WTC11 (cell line): Measurements from ENCODE around the gene KDM3B.

Source experiments
- ATF3 ChIP-seq: sonication (generic); formaldehyde crosslinking; conservative IDR thresholded peaks from 2 replicates; pipeline ENCODE4 v1.8.1; 2022; ENCODE audit warnings: mild to moderate bottlenecking, missing genetic modification reagents
- CTCF ChIP-seq: fragments of 200-600 bp; IDR thresholded peaks from 2 replicates; pipeline ENCODE4 v1.8.0; 2022; ENCODE audit warnings: antibody characterized with exemption
- EMX1 ChIP-seq: fragments of 250-450 bp; sonication (Bioruptor Pico); IDR thresholded peaks from 2 replicates; pipeline ENCODE4 v1.8.0; 2021; ENCODE audit warnings: mild to moderate bottlenecking
- ESRRA ChIP-seq: sonication (generic); formaldehyde crosslinking; IDR thresholded peaks from 2 replicates; pipeline ENCODE4 v1.8.1; 2022; ENCODE audit warnings: mild to moderate bottlenecking, missing genetic modification reagents, borderline replicate concordance
- GRHL2 ChIP-seq: fragments of 250-450 bp; sonication (Bioruptor Pico); IDR thresholded peaks from 2 replicates; pipeline ENCODE4 v1.8.0; 2022; ENCODE audit warnings: mild to moderate bottlenecking, moderate library complexity; ENCODE audit not compliant: insufficient replicate concordance, severe bottlenecking
- GTF2I ChIP-seq: fragments of 250-450 bp; sonication (Bioruptor Pico); conservative IDR thresholded peaks from 2 replicates; pipeline ENCODE4 v1.4.0; 2021; ENCODE audit warnings: mild to moderate bottlenecking
- JUN ChIP-seq: sonication (generic); formaldehyde crosslinking; IDR thresholded peaks from 2 replicates; pipeline ENCODE4 v1.8.0; 2023; ENCODE audit warnings: mild to moderate bottlenecking, missing genetic modification reagents
- ZNF138 ChIP-seq: sonication (generic); formaldehyde crosslinking; conservative IDR thresholded peaks from 2 replicates; pipeline ENCODE4 v1.8.1; 2022; ENCODE audit warnings: mild to moderate bottlenecking, moderate library complexity, missing genetic modification reagents
- ZNF416 ChIP-seq: fragments of 250-450 bp; sonication (Bioruptor Pico); IDR thresholded peaks from 2 replicates; pipeline ENCODE4 v1.9.0; 2021; ENCODE audit warnings: mild to moderate bottlenecking, inconsistent platforms
- ZSCAN18 ChIP-seq: fragments of 250-450 bp; sonication (Bioruptor Pico); IDR thresholded peaks from 2 replicates; pipeline ENCODE4 v2.1.2; 2022; ENCODE audit warnings: mild to moderate bottlenecking, moderate library complexity

GRCh38 chr5:138340008-138340407 is 12.5 kb upstream of the KDM3B start:
- no peak for TF ChIP-seq CTCF
- TF ChIP-seq ZNF416 = no peak
- TF ChIP-seq JUN (CRISPR knock-in tag) = no peak
- no peak for TF ChIP-seq ZSCAN18 (CRISPR knock-in tag)
- TF ChIP-seq GTF2I (CRISPR knock-in tag) = no peak
- TF ChIP-seq ESRRA (CRISPR knock-in tag) = no peak
- TF ChIP-seq ATF3 (CRISPR knock-in tag) = no peak
- no peak for TF ChIP-seq EMX1 (CRISPR knock-in tag)
- TF ChIP-seq GRHL2 (CRISPR knock-in tag) = no peak
- no peak for TF ChIP-seq ZNF138 (CRISPR knock-in tag)
